ENCODE data around the gene TRA2A.
"Not testable (repeated sequence)": the region's sequence is repeated elsewhere in the genome, so short reads cannot be mapped to it uniquely, and the experiment has no call there.

Gene TRA2A

DNA sequence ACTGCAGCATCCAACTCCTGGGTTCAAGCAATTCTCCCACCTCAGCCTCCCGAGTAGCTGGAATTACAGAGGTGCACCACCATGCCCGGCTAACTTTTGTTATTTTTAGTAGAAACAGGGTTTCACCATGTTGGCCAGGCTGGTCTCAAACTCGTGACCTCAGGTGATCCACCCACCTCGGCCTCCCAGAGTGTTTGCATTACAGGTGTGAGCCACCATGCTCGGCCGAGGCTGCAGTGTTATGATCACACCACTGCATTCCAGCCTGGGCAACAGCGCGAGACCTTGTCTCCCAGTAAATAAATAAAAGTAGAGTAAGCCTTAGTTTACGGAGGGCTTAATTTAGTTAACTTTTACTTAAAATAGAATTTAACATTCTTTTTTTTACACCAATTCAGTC, 37.8 kb downstream of the TRA2A start:
- DNase-seq (ENCODE audit: low read depth), result no peak

DNA sequence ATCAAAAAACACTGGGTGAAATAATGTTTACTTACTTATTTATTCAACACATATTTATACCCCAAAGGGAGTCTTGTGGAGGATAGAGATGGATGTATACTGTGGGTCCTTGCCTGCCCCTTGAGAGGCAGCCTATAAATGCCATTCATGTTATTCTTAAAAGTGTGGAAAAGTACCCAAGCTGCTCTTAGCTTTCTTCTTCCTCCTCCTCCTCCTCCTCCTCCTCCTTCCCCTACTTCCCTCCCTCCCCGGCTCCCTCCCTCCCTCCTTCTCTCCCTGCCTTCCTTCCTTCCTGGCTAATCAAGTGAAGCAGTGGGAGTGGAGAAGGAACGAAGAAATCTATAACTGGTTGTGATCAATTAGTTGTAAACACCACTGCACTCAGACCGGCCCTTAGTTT, 40.3 kb downstream of the TRA2A start:
- DNase-seq (ENCODE audit: low read depth), result no peak

DNA sequence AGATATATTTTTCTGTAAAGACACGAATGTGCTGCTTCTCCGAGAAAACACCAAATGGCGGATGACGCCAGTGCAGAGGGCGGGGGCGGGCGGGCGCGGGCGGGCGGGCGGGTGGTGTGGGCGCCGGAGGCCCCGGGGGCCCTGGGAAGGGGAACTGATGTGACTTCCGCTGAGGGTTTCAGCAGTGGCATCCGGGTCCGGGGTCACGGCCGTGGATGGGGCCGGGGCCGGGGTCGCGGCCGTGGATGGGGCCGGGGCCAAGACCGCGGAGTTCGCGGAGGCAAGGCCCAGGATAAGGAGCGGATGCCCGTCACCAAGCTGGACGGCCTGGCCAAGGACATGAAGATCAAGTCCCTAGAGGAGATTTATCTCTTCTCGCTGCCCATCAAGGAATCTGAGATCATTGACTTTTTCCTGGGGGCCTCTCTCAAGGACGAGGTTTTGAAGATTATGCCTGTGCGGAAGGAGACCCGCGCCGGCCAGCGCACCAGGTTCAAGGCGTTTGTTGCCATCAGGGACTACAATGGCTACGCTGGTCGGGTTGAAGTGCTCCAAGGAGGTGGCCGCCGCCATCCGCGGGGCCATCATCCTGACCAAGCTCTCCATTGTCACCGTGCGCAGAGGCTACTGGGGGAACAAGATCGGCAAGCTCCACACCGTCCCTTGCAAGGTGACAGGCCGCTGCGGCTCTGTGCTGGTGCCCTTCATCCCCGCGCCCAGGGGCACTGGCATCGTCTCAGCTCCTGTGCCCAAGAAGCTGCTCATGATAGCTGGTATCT, 41.2 kb downstream of the TRA2A start:
- no peak for DNase-seq (ENCODE audit: low read depth)

DNA sequence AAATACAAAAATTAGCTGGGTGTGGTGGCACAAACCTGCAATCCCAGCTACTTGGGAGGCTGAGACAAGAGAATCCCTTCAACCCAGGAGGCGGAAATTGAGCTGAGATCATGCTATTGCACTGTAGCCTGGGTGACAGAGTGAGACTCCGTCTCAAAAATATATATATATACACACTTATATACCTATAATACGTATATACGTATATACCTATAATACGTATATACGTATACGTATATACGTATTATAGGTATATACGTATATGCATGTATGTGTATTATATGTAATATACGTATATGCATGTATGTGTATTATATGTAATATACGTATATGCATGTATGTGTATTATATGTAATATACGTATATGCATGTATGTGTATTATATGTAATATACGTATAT, 43.1 kb downstream of the TRA2A start:
- not testable (repeated sequence) for DNase-seq (ENCODE audit: low read depth)

DNA sequence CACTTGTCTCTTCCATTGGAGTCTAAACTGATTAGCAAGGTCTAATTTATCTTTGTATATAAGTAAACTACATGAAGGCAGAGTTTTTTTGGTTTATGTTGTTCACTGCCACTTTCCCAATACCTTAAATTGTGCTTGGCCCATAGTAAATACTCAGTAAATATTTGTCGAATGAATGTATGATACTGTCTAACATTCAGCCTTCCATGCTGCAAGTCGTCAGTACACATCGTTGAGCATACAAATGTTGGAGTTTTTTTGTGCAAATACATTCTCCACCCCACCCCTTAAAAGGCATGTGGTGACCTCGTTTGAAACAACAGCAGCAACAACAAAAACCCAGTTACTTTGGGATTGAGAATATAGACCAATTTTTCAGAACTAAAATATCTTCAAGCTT, 44.1 kb downstream of the TRA2A start:
- no peak for DNase-seq (ENCODE audit: low read depth)

DNA sequence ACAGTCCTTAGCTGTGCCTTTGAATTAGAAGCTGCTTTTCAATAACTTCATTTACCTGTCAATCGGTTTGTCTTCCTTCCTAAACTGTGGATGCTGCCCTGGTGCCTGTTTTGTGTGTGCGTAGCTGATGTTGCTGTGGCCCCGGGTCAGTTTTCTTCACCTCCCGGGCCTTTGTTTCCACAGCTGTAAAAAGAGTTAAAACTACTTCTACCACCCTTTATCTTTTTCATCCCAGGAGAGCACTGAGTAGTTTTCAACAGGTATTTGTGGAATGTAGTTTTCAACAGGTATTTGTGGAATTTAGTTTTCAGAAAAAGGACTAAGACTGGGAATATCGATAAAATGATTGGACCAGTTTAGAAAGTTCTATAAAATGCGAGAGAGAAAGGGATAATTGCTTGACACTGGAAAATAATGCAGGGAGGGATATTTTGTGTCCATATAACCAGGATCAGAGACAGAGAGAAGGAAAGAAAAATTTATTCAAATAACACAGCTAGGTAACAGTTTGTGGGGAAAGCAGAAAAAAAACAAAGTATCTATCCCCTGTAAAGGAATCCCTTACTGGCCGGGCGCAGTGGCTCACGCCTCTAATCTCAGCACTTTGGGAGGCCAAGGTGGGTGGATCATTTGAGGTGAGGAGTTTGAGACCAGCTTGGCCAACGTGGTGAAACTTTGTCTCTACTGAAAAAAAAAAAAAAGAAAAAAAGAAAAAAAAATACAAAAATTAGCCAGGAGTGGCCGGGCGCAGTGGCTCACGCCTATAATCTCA, 45.6 kb downstream of the TRA2A start:
- no peak for DNase-seq (ENCODE audit: low read depth)

DNA sequence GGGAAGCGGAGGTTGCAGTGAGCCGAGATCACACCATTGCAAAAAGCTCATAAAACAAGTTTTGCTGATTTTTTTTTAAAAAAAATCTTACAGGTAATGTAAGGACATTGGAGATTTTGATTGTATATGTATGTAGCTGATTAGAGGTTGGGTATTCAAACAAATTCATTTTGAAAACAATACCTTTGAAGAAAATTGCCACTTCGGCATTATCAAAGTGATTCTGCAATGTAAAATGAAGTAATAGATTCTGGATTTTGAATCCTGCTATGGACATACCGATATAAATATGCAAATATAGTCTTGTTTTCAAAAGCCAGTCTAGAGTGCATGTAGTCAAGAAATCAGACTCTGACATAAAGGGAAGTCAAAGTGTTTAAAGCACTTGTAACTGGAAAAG, 49.1 kb downstream of the TRA2A start:
- no peak for DNase-seq (ENCODE audit: low read depth)

DNA sequence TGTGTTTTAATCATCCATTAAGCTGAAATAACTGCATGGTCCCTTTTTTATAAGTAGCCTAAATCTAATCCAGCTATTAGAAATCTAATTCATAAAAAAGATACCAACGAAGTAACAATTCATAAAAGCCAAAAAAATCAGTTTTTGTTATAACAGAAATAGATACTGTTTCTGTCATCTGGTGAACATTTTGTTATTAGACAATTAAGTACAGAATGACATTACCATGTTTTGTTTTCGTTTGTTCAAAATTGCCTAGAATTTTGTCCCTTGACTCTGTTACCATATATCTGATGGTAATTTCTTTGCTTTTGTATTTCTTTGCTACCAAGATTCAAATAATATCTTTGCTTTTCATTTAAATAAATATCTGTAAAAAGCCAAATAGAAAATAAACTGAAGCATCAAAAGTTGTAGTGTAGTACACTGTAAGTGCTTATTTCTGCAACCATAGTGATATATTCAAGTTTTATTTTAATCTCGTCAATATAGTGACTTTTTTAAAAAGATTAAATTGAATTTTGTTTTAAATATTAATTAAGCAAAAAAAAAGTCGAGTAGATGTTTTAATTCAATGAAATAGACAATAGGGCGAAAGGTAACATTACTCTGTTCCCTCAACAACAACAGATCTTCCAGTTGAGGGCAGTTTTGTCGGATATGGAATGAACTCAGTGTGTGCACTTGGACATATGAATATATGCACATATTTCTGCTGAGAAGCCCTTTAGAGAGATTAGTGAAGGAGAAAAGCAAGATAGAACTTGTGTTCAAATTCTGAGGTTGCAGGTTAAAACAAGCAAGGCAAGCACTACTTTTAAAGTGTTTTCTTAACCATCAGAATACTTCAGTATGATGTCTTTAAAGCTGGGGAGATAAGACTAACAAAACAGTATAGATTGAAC, 53.6 kb downstream of the TRA2A start:
- no peak for DNase-seq (ENCODE audit: low read depth)

DNA sequence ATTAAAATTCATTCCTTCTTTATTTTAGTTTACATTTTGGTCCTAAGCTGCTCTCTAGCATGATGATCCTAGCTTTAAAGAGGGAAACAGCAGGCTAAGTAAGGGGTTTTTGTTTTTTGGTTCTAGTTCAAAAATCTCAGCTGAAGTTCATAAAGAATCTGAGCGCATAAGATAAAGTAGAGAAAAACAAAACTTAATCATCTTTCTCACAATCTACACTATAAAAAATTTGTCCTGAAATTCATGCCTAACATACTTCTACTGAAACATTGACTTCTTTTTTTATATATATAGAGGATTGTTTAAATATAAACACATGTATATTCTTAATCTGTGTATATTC, 54.7 kb downstream of the TRA2A start:
- no peak for DNase-seq (ENCODE audit: low read depth)

DNA sequence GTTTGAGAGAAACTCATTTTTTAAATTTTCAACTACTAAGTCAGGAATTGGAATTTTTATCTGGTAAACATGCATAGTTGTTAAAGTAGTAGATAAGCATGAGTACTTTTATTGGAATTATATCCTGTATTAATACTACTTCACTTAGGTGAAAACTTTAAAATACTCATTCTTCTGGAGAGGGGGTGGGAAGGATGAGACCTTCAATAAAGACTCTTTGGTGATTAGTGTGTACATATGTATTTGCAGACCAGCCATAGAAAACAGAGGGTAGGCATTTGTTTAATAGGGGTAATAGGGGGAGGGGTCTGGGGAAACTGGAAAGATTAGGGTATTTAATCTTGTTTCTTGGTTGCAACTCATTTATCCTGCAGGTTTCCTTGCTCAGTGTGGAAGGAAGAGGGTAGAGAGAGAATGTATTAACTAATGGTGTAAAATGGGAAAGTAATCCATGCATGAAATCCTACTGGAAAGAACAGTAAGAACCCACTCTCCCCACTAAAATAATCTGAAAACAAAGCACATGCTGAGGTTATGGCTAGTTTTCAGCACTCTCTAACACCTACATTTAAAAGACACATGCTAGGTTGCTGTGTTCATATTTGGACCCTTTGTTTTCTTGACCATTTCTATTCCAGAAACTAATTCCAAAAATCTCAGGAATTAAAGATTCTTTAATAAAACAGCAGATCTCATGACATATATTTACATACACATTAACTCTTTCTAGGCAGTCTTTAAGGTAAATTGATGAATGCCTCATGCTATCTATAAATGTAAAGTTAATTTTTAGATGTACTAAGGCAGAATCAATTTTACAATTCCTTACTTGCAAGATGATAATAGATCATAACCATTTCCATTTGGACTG, 55.3 kb downstream of the TRA2A start:
- no peak for DNase-seq (ENCODE audit: low read depth)

DNA sequence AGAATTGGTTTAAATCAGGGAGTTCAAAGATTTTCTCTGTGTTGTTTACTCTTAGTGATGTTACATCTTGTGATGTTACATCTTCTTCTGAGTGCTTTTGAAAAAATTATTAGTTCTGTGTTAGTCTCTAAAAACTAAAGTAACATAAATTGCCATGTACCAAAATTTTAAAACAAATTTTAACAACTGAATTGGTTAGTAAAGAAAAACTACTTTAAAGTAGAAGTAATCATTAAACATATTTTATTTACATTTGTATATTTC, 56.3 kb downstream of the TRA2A start:
- DNase-seq (ENCODE audit: low read depth), result no peak

DNA sequence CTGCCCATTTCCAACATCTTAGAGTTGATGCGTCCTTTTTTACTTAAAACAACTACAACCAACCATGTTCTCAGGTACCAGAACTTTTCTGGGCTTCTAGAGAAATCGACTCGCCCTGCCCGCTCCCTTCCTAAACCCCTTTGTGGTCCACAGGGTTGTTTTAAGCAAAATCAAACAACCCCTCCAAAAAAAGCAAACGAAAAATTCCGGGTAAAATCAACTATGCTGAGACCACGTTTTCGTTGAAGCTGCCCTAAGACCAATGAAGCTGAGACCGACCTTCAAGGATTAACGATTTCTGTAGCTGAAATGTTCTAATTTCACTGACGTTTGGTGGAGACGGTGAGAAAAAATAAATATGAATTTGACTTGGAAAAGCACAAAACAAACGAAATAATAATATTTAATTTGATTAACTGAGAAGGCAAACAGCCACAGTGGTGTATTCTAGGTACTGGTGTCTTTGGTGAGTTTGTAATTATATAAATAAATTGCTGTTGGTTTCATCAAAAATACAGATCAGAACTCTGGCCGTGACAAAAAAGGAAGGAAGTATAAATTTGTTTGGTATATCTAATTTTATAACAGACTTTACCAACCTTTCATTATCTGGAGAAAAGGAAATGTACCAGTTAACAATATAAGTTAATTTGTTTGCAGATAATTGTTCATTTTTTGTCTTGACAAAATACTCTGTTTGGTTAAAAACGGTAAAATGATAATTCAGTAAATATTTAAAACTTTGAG, 56.8 kb downstream of the TRA2A start:
- DNase-seq (ENCODE audit: low read depth), result no peak

DNA sequence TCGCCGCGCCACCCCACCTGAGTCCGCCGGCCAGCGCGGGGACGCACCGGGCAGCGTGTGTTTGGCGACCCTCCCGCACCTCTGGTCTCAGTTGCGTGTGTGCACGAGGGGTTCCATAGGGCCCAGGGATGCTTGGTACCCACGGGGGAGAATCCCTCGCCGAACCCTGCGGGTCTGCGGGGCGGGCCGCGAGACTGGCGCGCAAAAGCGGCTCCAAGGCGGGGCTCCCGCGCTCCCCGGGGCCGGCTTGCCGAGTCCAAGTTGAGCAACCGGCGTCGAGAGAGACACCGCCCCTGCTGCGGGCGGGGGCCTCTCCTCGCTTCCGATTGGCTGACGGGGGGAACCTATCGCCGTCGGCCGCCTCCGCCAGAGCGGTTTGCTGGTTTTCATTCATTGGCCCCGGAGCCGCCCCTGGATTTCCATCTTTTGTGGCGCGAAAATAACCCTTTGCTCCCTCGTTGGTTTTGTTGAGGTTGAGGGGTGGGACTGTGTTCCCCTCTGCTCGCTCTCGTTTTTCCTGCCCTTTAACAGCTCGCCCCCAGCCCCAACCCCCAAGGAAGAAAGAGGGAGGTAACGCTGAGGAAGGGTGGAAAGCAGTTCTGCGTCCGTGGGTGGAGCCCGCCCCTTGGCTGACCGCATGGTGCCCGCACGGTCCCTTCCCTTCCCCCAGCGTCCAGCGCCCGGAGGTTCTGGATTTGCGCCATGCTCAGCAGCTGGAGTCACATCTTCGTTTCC, 57.5 kb downstream of the TRA2A start:
- peak; percentile 52 for DNase-seq (ENCODE audit: low read depth)

DNA sequence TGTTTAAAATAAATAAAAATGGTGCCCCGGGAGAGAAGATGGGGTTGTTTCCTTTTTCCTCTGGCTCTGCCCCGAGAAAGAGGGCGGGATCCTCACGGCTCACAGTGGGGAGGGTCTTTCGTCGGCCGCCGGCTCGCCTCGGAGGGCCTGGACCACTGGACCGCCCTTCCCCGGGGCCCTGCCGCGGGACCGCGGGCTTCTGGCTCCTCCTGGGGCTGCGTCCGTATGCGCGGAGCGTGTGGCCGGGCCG, 58.0 kb downstream of the TRA2A start:
- no peak for DNase-seq (ENCODE audit: low read depth)

DNA sequence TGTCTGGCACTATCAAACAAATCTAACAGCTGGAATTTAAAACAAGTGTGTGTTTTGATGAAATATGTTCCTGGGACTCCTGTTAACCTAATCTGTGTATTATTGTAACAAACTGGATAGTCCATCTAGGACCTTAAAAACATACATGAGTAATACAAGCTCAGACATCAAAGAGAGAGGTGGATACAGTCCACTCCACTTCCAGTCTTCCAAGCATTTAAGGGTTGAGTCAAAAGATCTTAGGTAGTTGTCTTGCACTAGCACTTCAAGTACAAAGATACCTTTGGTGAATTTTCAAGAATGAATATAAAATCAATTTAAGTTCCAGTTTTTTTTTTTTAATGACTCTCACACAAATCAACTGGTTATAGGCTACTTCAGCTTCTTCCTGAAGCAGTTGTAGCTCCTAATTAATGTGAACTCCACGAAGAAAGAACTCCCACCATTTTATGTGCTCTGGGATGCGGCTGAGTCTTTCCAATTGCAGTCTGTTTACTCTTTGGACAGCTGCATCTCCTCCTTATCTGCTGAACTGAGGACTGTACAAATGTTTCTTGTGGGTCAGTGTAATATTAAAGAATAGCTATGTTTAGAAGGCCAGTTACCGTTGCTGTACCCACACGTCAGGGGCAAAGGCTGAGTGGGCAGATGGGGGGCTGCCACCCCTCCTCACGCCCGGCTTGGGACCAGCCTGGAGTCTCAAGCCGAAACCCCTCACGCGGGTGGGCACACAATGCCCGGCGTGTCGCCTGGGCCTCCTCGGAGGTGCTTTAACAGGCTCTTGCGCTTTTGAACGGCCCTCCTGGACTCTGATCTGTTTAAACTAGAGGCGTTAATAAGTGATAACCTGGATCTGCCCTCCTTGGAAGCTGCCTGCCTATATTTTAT, 58.6 kb downstream of the TRA2A start:
- no peak for DNase-seq (ENCODE audit: low read depth)

DNA sequence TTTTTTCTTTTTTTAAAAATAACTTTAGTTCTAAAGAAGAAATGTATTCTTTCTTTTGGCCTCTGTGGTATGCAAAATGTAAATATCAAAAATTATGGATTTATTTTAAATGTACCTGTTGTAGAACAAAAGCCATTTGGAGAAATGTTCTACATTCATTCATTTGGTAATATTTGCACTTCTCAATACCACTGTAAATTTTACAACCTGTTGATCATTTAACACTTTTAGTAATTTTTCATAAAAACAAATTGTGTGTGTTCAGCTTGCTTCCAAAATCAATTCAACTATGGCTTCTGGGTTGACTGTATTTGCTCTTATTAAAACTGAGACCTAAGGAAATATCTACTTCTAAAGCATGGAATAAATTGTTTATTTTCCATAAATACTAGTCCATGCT, 59.2 kb downstream of the TRA2A start:
- DNase-seq (ENCODE audit: low read depth), result no peak

DNA sequence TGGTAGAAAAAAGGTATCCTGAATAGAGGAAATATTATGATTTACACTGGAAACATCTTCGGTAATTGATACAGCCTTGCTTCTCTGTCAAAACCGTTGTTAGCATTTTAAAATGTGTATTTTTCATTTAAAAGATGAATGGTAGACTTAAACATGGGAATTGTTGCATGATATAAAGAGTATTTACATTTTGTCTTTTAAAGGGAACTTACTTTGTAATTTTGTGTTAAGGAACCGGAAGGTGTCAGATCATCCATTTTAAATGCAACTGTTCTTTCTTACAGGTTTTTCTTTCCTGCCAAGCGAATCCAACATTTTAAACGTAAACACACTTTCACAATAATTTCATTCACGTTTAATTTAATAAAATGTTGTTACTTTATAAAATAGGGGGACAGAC, 59.7 kb downstream of the TRA2A start:
- DNase-seq (ENCODE audit: low read depth), result no peak

DNA sequence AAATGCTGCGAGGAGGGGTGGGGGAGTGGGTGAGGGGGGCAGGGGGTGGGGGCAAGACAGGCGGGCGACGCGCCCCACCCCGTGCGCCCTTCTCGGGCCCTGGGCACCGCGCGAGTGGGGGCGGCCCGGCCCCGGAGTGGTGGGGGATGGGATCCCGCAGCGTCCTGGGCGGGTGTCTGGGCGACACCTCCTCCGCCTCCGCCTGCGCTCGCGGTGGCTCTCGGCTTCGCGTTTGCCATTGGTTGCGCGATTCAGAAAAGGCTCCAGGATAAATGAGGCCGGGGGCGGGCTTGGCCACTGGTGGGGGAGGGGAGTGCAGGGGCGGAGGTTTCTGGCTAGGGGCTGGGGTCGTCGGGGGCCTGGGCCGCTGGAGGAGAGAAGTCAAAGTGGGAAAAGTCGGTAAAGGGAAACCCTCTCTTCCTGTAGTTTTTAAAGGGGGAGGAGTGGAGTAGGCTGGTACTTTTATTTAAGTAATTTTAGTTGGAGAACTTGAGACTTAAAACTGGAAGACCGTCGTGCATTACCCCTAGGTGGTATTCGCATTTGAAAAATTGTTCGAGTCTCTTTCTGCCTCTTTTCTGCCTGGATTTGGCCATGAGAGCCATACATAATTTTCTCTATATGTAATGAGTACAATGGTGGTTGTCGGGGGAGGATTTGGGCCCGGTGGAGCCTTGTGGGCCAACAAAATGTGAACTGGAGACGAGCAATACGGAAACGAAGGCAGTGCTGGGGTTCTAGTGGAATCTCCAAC, 60.5 kb downstream of the TRA2A start:
- DNase-seq (ENCODE audit: low read depth), result no peak
